ENCODE measurements around the gene ABCC6.
"Not testable (repeated sequence)": the region's sequence is repeated elsewhere in the genome, so short reads cannot be mapped to it uniquely, and the experiment has no call there.

The ABCC6 gene

DNA sequence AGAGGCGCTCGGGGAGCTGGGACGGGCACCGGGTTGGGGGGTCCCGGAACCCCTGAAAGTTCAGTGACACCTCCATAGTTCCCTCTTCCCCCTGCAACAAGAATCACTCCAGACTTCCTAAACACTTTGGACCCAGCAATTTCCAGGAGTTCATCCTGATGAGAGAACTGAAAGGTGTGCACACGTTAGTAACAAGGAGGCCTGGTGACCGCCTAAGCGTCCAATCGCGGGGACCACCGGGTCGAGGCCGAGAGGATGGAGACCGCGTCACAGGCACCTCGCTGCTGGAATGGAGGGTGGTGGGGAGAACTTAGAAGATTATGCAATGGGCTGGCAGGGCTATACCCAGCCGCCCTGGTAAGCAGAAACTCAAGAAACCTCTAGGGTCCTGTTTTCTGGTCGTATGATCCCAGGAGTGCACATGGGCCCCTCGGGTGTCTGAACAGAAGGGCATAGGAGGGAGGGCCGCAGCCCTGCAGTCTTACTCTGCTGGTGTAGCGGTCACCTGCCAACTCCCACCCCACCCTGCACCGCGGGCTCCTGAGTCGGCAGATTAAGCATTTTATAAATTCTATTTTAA, 458 bp upstream of the ABCC6 start:
- not testable (repeated sequence) for DNase-seq

DNA sequence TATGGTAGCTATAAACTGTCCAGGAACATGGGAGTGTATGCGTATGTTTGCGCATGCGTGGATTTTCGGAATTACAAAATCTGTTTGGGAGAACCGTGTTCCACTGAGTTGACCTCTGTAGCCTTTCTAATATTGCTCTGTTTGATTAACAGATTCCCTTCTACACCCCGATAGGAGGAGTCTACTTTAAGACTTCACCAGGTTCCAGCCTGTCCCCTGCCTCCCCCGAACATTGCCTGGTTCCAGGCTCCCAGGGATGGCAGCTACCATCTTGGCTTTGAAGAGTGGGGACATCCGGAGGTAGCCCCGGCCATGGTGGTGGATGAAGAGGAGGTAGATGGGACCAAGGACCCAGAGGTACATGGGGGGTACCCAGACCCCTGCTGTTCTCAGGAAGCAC, 1.9 kb downstream of the ABCC6 start:
- DNase-seq: not testable (repeated sequence)

DNA sequence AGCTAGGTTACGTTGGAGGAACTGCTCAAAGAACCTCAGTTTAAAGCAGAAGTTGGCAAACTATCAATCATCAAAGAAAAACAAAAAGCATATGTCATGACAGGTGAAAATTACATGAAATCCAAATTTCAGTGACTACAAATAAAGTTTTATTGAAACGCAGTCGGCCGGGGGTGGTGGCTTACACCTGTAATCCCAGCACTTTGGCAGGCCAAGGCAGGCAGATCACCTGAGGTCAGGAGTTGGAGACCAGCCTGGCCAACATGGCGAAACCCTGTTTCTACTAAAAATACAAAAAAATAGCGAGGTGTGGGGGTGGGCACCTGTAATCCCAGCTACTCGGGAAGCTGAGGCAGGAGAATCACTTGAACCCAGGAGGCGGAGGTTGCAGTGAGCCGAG, 2.8 kb downstream of the ABCC6 start:
- DNase-seq: not testable (repeated sequence)

DNA sequence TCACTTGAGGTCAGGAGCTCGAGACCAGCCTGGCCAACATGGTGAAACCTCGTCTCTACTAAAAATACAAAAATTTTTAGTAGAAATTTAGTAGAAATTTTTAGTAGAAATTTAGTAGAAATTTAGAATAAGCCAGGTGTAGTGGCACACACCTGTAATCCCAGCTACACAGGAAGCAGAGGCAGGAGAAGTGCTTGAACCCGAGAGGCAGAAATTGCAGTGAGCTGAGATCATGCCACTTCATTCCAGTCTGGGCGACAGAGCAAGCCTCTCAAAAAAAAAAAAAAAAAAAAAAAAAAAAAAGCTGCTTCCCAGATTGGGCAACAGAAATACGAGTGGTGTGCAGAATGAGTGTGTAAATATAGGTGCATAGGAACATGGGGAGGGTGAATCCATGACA, 4.5 kb downstream of the ABCC6 start:
- DNase-seq: not testable (repeated sequence)

DNA sequence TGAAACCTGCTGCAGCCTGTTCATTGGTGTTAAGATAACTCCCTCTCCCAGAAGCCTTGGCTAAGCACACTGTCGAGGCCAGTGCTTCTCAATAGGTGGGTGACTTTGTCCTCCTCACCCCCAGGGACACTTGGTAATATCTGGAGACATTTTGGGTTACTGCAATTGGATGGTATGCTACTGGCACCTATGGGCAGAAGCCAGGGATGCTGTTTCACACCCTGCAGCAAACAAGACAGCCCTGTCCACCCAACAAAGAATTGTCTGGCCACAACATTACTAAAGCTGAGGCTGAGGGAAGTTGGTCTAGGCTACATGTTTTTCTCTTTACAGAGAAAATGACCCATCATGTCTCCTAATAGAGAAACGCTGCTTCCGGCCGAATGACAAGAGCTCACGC, 4.9 kb downstream of the ABCC6 start:
- DNase-seq: not testable (repeated sequence)

DNA sequence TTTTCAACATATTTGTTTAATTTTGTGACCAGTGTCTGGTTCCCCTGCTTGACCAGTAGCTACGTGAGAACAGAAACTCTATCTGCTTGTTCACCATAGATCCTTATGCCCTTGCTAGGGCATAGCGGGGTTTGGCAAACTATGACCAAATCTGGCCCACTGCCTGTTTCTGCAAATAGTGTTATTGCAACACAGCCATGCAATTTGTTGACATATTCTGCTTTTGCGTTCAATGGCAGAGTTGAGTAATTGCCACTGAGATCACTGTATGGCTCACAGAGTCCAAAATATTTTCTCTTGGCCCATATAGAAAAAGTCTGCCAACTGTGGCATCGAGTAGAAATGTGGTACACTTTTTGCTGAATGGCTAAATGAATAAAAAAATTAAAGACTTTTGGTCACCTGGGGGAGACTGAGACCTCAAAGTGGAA, 9.4 kb downstream of the ABCC6 start:
- DNase-seq: peak; percentile 51 to 81 (median 70)

DNA sequence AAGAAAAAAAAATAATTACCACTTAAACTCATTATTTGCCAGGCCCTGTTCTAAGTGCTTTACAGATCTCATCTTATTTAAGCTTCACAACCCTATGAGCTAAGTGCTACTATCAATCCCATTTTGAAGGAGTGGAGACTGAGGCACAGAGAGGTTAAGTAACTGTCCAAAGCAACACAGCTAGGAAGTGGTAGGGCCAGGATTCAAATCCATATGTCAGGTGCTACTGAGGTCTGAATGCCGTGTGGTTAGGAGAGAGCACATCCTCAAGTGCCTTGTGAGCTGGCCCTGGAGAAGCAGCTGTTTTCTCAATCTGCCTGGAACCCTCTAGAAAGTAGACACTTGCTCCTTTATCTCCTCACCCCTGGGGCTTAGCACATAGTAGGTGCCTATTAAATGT, 11.9 kb downstream of the ABCC6 start:
- peak in 1 of 4 experiments; percentile 14 for DNase-seq

DNA sequence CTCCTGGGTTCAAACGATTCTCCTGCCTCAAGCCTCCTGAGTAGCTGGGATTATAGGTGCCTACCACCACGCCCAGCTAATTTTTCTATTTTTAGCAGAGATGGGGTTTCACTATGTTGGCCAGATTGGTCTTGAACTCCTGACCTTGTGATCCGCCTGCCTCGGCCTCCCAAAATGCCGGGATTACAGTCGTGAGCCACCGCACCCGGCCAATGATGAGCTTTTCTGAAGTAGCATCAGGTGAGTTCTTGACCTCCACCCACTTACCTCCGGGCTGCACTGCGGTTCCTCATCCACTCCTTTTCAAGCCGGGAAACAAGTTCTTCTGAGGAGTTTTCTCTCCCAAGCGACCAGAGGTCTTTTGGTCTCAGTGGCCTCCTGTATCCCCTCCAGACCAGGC, 14.8 kb downstream of the ABCC6 start:
- not testable (repeated sequence) for DNase-seq

DNA sequence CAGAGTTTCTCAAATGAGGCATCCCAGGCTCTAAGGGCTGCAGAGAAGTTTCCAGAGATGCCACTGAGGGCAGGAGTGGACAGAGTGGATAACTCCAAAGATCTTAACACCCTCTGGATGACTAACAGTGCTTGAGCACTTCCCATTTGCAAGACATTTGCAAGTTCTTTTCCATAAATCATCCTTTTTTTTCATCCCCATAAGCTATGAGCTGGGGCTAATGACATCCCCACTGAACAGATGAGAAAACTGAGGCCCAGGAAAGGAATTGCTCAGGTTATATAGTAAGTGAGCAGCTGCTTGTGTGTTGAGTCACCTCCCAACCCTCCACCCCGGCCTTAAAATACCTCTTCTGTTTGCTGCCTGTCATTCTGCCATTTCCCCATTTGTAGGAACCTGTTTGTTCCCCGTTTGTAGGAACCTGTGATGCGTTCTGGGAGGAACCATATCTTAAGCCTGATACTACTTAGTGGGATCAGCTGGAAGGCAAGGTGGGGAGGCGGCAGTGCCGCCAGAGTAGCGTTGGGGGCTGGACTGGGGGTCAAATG, 15.4 kb downstream of the ABCC6 start:
- peak; percentile 14 to 50 (median 38) for DNase-seq

DNA sequence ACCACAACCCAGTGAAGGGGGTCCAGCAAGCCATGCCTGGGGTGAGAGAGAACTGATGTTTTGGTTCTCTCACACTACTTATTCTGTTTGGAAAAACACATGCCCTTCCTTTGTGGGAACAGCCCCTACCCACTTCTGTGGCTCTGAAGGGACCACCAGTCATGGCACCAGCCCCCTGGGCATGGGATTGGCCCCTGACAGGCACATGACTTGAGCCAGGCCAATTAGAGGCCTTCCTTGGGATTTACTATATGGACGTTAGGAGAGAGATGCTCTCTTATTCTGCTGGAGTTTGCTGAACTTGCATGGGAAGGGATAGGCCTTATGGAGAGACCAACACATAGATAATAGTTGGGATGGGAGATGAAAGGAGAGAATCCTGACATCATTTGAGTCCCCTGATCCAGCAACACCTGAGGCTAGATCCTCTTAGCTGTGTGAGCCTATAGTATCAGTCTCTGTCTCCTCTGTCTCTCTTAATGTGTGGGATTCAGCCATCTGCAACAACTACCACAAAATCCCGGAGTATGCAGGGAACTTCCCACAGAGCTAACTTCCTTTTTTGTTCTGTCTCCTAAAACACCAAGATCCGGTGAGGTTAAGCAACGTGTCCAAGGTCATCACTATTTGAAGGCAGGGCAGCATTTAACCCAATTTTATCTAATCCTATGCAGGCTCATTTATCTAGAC, 16.1 kb downstream of the ABCC6 start:
- DNase-seq: peak; percentile 60 to 83 (median 74)

DNA sequence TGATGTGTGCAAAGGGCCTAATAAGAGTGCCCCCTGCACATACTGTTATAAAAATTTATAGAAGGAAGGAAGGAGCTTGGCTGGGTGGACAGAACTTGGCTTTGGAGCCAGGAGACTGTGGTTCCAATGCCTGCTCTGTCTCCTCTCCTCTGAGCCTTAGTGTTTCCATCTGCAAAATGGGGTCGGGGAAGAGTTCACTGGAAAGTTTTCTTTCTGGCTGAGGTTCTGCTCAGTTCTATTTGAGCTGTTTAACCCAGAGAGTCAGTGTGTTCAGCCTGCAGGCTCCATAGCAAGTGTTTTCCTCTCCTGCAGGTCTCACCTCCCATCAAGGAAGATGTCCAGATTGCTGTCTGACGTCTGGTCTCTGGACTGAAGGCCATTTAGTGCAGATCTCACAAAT, 17.4 kb downstream of the ABCC6 start:
- not testable (repeated sequence) for DNase-seq

DNA sequence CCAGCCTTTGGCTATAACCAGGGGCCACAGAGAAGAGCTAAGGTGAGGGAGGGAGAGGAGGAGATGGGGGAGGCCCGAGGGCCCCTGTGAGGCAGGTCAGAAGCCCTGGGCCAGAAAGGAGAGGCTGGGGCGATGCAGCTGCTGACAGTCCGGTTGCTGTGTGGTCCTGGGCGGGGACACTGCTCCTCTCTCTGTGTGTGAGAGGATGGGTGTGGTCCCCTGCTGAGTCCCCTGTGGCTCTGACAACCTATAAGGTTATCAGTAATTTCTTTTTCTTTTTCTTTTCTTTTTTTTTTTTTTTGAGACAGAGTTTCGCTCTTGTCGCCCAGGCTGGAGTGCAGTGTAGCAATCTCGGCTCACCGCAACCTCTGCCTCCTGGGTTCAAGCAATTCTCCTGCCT, 18.7 kb downstream of the ABCC6 start:
- DNase-seq: not testable (repeated sequence)

DNA sequence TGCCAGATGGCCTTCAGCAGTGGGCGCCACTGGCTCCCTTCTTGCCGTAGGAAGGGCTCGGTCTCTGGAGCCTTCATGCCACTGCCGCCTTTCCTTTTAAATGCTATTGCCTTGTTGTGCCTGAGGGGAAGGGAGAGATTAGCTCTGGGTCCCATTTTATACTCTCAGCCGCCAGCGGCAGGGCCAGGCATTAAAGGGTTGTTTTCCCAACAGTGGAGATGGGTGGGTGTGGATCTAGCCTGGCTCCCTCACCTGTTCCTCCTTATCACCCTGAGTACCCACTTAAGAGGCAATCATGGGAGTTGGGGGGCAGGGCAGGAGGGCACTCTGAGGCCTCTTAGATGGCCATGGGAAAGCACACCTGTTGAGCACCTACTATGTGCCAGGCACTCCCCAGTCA, 19.8 kb downstream of the ABCC6 start:
- DNase-seq: not testable (repeated sequence)

DNA sequence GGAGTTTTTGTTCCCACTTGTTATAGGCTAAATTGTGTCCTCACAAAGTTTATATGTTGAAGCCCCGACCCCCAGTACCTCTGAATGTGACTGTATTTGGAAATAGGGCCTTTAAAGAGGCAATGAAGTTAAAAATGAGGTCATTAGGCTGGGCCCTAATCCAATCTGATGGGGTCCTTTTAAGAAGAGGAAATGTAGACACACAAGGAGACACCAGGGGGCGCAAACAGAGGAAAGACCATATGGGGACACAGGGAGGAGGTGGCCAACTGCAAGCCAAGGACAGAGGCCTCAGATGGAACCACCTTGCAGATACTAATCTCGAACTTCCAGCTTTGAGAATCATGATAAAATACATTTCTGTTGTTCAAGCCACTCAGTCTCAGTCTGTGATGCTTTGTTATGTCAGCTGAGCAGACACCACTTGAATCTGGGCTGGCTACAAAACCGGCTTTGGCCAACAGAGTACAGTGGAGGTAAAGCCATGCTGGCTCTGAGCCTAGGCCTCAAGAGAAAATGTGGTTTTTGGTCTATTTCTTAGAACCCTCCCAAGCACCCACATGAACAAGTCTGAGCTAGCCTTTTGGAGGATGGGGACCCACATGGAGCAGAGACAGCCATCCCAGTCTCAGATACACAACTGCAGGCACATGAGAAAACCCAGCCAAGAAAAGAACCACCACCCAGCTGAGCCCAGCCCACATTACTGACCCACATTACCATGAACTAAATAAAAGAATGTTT, 20.7 kb downstream of the ABCC6 start:
- DNase-seq: peak; percentile 74 to 80 (median 76)

DNA sequence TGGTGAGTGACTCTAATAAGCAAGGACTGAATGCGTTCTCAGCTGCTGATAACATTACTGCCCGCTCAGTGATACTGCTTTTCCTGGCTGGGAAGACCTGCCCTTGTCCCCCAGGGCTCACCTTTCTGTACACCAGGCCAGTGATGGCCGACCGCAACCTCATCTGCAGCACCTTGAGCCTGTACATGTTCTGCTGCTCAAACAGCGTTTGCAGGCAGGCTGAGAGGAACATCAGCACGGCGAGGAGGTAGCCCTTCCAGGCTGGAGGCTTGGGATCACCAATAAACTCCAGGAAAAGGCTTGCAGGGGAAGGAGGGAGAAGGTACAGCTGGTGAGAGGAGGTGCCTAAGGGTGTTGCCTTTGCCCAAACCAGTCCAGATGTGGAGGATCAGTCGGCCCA, 21.4 kb downstream of the ABCC6 start:
- DNase-seq: not testable (repeated sequence)

DNA sequence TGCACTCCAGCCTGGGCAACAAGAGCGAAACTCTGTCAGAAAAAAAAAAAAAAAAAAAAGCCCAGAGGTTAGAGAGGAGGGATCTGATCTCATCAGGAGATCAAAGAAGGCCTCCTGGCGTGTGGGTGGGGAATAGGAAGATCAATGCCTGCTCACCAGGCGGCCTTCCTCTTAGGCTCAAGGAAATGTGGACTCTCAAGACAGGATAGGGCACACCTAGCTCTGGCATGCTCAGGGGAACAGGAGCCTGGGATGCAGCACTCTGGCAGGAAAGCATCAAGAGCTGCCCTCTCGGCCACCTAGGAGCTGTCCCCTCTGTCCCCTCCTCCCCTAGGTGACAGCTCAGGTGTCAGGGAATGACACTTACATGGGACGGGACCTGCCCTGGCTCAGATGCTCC, 22.9 kb downstream of the ABCC6 start:
- not testable (repeated sequence) for DNase-seq

DNA sequence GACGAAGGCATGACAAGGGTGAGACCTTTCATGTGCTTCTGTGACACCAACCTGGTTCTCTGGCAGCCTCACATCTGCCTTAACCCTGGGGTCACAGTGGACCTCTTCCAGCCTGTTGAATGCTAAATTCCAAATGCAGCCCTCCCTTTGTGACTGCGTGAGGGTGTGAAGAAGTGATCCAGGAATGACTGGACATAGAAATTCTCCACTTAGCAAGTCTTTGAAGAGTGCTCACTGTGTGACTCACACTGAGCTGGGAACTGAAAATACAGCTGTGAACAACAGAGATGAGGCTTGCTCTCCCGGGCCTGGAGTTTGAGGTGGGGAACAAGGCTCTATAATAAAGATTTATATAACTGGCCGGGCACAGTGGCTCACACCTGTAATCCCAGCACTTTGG, 23.9 kb downstream of the ABCC6 start:
- DNase-seq: peak in 3 of 4 experiments; percentile 22 to 45 (median 33)

DNA sequence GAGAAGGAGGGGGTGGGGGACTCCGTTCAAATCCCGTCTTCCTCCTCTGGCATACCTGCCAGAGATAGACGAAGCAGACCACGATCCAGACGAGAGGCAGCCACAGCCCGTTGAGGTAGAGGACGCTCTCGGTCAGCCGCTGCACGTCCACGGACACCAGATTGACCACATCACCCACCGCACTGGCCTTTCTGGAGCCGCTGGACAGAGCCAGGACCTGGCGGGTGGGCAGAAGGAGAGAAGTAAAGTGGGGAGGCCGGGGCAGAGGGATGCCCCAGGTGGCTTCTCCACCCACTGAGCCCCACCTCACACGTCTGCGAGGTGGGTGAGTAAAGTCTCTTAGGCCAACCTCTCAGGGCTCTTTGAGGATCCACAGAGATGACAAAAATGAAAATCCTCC, 25.3 kb downstream of the ABCC6 start:
- no peak for DNase-seq

DNA sequence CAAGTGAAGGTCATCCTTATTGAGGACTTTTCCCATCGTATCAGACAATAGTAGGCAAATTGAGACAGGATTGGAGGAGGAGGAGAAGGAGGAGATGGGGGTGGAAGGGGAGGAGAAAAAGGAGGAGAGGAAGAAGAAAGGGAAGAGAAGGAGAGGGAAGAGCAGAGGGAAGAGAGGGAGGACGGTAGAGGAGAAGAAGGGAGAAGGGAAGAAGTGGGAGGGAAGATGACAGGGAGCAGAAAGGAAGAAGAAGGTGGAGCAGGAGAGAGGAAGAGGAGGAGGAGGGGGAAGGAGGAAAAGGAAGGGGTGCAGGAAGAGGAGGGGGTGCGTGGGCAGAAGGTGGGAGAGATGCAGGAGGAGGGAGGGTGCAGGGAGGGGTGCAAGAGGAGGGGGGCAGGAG, 26.0 kb downstream of the ABCC6 start:
- no peak for DNase-seq

DNA sequence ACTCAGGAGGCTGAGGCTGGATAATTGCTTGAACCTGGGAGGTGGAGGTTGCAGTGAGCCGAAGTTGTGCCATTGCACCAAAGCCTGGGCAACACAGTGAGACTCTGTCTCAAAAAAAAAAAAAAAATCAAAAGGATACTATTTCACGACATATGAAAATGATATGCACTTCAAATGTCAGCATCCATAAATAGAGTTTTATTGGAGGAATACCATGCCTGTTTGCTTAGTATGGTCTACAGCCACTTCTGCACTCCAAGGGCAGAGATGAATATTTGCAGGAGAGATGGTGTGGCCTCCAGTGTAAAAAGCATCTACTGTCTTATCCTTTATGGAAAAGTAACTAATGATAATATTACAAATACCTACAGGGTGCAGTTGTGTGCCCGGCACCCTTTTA, 27.2 kb downstream of the ABCC6 start:
- DNase-seq: no peak

DNA sequence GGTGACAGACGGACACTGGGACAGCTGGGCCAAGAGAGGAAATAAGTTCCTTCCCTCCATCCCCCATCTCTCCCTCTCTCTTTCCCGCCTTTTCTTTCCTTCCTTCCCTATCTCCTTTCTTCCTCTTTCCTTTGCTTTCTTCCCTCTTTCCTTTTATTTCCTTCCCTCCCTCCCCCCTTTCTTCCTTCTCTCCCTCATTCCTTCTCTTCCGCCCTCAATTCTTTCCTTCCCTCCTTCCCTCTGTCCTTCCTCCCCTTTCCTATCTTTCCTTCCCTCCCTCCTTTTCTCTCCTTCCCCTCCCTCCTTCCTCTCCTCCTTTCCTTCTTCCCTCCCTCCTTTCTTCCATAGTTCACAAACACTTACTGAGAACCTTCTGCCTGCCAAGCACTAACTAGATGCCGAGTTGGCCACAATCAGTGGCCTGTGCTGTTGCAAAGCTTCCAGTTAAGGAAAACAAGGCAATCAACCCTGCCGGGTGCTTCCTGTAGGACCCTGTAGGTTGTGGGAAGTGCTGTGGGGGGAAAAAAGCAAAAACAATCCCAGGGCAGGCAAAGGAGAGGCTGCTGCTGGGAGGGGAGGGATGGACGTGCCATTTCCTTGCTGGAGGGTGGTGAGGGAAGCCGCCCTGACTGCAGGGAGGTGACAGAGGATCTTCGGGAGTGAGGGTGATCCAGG, 31.7 kb downstream of the ABCC6 start:
- DNase-seq: no peak

DNA sequence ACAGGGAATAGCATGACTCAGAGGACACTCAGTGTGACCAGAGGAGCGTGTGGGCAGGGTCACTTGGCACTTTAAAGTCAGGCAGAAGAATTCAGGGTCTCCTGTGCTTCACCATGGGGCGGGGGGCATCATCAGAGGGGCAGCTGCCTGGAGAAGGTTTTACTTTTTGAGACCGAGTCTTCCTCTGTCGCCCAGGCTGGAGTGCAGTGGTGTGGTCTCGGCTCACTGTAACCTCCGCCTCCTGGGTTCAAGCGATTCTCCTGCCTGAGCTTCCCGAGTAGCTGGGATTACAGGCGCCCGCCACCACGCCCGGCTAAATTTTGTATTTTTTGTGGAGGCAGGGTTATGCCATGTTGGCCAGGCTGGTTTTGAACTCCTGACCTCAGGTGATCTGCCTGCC, 32.3 kb downstream of the ABCC6 start:
- DNase-seq: not testable (repeated sequence)

DNA sequence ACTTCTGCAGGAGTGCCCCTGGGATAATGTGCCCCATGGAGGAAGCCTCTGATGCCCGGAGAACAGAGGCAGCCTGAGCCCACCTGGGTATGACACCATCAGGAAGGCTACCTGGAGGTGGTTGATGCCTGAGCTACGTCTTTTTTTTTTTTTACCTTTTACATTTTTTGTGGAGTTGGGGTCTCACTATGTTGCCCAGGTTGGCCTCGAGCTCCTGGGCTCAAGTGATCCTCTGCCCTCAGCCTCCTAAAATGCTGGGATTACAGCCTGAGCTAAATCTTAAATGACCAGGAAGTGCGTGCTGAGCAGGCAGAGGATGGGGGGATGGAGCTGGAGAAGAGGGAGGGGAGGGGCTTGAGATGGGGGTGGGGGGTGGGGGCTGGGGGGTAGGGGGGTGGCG, 32.7 kb downstream of the ABCC6 start:
- DNase-seq: no peak

All from suppressor macrophage (primary cell).